ENCODE results near the gene ADGRB3.

- TF ChIP-seq POLR2A (IDR thresholded peaks at IDR 0.05) (no peak), EP300 (IDR thresholded peaks at IDR 0.05) (no peak), POLR2AphosphoS5 (IDR thresholded peaks at IDR 0.05) (no peak)
- TF ChIP-seq, protein P1, sequence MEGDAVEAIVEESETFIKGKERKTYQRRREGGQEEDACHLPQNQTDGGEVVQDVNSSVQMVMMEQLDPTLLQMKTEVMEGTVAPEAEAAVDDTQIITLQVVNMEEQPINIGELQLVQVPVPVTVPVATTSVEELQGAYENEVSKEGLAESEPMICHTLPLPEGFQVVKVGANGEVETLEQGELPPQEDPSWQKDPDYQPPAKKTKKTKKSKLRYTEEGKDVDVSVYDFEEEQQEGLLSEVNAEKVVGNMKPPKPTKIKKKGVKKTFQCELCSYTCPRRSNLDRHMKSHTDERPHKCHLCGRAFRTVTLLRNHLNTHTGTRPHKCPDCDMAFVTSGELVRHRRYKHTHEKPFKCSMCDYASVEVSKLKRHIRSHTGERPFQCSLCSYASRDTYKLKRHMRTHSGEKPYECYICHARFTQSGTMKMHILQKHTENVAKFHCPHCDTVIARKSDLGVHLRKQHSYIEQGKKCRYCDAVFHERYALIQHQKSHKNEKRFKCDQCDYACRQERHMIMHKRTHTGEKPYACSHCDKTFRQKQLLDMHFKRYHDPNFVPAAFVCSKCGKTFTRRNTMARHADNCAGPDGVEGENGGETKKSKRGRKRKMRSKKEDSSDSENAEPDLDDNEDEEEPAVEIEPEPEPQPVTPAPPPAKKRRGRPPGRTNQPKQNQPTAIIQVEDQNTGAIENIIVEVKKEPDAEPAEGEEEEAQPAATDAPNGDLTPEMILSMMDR (IDR thresholded peaks at IDR 0.05), result no peak
Observed at GRCh38 chr6:69180361-69181067, 545.4 kb downstream of the ADGRB3 start.

All from sigmoid colon (tissue), 4 donors.